DOHH2 (cell line): Measurements from ENCODE around the gene KRTAP10-6.
"Not testable (repeated sequence)": the region's sequence is repeated elsewhere in the genome, so short reads cannot be mapped to it uniquely, and the experiment has no call there.

ENCODE experiments used
- H3F3A ChIP-seq: fragments of 200-600 bp; sonication (generic), shearing (Covaris generic); 2 replicates; pipeline ENCODE4 v1.6.0; 2016; ENCODE audit warnings: antibody characterized with exemption, mild to moderate bottlenecking; ENCODE audit not compliant: control insufficient read depth, insufficient read depth
- H3K27ac ChIP-seq: fragments of 200-600 bp; sonication (generic); 2 replicates; pipeline ENCODE4 v1.5.1; 2014; ENCODE audit warnings: low read depth, mild to moderate bottlenecking, low read length, moderate library complexity
- H3K27me3 ChIP-seq: fragments of 200-600 bp; sonication (generic); 2 replicates; pipeline ENCODE4 v1.6.1; 2014; ENCODE audit warnings: mild to moderate bottlenecking, low read length, mixed read lengths; ENCODE audit not compliant: control insufficient read depth
- H3K36me3 ChIP-seq: fragments of 200-600 bp; sonication (generic); 2 replicates; pipeline ENCODE4 v1.6.1; 2014; ENCODE audit warnings: mild to moderate bottlenecking, low read length, moderate library complexity, mixed read lengths; ENCODE audit not compliant: control insufficient read depth
- H3K4me1 ChIP-seq: fragments of 200-600 bp; sonication (generic); 2 replicates; pipeline ENCODE4 v1.6.1; 2014; ENCODE audit warnings: mild to moderate bottlenecking, low read length, mixed read lengths; ENCODE audit not compliant: control insufficient read depth
- H3K4me2 ChIP-seq: fragments of 200-600 bp; sonication (generic); 2 replicates; pipeline ENCODE4 v1.6.0; 2014; ENCODE audit warnings: mild to moderate bottlenecking, low read length, moderate library complexity
- H3K4me3 ChIP-seq: fragments of 200-600 bp; sonication (generic); 2 replicates; pipeline ENCODE4 v1.5.1; 2014; ENCODE audit warnings: mild to moderate bottlenecking, low read length, mixed read lengths
- H3K79me2 ChIP-seq: fragments of 200-600 bp; sonication (generic); 2 replicates; pipeline ENCODE4 v1.6.1; 2014; ENCODE audit warnings: mild to moderate bottlenecking, low read length, mixed read lengths; ENCODE audit not compliant: control insufficient read depth
- H3K9me2 ChIP-seq: fragments of 200-600 bp; sonication (generic); replicated peaks from 2 replicates; pipeline ENCODE4 v1.6.1; 2014; ENCODE audit warnings: mild to moderate bottlenecking, low read length, mixed read lengths; ENCODE audit not compliant: control insufficient read depth
- H3K9me3 ChIP-seq: fragments of 200-600 bp; sonication (generic); 2 replicates; pipeline ENCODE4 v1.6.1; 2014; ENCODE audit warnings: antibody characterized with exemption, low read length, mixed read lengths; ENCODE audit not compliant: control insufficient read depth, insufficient read depth
- H4K20me1 ChIP-seq: fragments of 200-600 bp; sonication (generic); 2 replicates; pipeline ENCODE4 v1.6.0; 2014; ENCODE audit warnings: low read depth, mild to moderate bottlenecking, antibody characterized with exemption, low read length, moderate library complexity; ENCODE audit not compliant: control insufficient read depth, insufficient read depth
- EZH2phosphoT487 ChIP-seq: fragments of 200-600 bp; sonication (generic); IDR thresholded peaks from 2 replicates; pipeline ENCODE4 v1.6.1; 2017; ENCODE audit warnings: borderline replicate concordance, mild to moderate bottlenecking, antibody characterized with exemption, low read length, moderate library complexity, mixed read lengths
- TF ChIP-seq, protein P1 (sequence below): fragments of 200-600 bp; sonication (generic); IDR thresholded peaks from one replicate; pipeline ENCODE4 v1.5.1; 2014; ENCODE audit warnings: antibody characterized with exemption, mild to moderate bottlenecking, low read depth, low read length; ENCODE audit not compliant: poor library complexity, severe bottlenecking

Gene KRTAP10-6

GRCh38 chr21:44630440-44630839 is 38.1 kb upstream of the KRTAP10-6 start:
- TF ChIP-seq EZH2phosphoT487 = no peak
- TF ChIP-seq, protein P1, sequence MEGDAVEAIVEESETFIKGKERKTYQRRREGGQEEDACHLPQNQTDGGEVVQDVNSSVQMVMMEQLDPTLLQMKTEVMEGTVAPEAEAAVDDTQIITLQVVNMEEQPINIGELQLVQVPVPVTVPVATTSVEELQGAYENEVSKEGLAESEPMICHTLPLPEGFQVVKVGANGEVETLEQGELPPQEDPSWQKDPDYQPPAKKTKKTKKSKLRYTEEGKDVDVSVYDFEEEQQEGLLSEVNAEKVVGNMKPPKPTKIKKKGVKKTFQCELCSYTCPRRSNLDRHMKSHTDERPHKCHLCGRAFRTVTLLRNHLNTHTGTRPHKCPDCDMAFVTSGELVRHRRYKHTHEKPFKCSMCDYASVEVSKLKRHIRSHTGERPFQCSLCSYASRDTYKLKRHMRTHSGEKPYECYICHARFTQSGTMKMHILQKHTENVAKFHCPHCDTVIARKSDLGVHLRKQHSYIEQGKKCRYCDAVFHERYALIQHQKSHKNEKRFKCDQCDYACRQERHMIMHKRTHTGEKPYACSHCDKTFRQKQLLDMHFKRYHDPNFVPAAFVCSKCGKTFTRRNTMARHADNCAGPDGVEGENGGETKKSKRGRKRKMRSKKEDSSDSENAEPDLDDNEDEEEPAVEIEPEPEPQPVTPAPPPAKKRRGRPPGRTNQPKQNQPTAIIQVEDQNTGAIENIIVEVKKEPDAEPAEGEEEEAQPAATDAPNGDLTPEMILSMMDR = no peak
- Histone ChIP-seq H3K79me2 (no peaks in the 10 kb centered on the region), H3K4me2 (peak overlapping the region; percentile 34), H3K9me2 (no peaks in the 10 kb centered on the region), H3F3A (no peaks in the 10 kb centered on the region), H3K4me1 (peaks cover 12% of the 10 kb centered on the region), H3K4me3 (peak overlapping the region; percentile 20; the same call in 1 of the 2 replicates), H4K20me1 (no peaks in the 10 kb centered on the region), H3K27ac (no peak overlapping the region), H3K36me3 (no peaks in the 10 kb centered on the region), H3K9me3 (peaks cover 41% of the 10 kb centered on the region), H3K27me3 (no peaks in the 10 kb centered on the region)

DNA sequence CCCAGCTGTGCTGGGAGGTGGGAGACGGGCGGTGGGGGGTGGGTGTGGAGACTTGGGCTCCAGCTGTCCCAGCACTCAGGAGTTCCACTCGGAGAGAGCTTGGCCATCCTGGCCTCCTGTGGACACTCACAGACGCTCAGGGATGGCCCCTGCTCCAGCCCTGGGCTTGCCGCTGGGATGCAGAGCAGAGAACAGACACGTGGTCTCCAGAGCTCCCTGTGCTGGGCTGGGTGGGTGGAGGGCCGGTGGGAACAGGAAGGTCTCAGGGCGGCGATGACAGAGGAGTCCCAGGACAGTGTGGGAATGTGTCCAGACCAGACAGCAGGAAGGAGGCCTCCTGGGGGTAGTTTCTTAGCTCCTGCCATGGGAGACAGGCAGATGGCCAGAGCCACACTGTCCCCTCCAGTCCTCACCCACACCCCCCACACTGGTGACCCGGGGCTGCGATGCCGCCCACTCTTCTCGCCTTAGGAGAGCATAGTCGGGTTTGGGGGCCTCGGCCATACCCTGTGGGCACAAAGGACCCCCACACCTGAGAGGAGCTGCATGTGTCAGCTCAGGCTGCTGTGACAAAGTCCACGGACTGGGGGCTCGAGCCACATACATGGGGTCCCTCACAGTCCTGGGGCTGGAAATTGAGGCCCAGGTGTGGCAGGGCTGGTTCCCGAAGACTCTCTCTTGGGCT is 36.5 kb upstream of the KRTAP10-6 start:
- Histone ChIP-seq H3K36me3 (no peaks in the 10 kb centered on the region), H3F3A (no peaks in the 10 kb centered on the region), H4K20me1 (no peaks in the 10 kb centered on the region), H3K4me2 (no peak overlapping the region), H3K4me3 (no peak overlapping the region), H3K27ac (no peak overlapping the region), H3K9me2 (no peaks in the 10 kb centered on the region), H3K27me3 (no peaks in the 10 kb centered on the region), H3K9me3 (peaks cover 49% of the 10 kb centered on the region), H3K4me1 (peaks cover 12% of the 10 kb centered on the region), H3K79me2 (no peaks in the 10 kb centered on the region)
- no peak for TF ChIP-seq EZH2phosphoT487
- TF ChIP-seq, protein P1 = no peak

GRCh38 chr21:44627831-44628233 is 35.5 kb upstream of the KRTAP10-6 start:
- peaks cover 53% of the 10 kb centered on the region for H3K9me3 ChIP-seq
- H3K9me2 ChIP-seq, H3K4me2 ChIP-seq, H3F3A ChIP-seq, H3K79me2 ChIP-seq, H3K36me3 ChIP-seq, H4K20me1 ChIP-seq, H3K27ac ChIP-seq, H3K27me3 ChIP-seq, H3K4me3 ChIP-seq: not testable (repeated sequence)
- peaks cover 12% of the 10 kb centered on the region for H3K4me1 ChIP-seq

DNA sequence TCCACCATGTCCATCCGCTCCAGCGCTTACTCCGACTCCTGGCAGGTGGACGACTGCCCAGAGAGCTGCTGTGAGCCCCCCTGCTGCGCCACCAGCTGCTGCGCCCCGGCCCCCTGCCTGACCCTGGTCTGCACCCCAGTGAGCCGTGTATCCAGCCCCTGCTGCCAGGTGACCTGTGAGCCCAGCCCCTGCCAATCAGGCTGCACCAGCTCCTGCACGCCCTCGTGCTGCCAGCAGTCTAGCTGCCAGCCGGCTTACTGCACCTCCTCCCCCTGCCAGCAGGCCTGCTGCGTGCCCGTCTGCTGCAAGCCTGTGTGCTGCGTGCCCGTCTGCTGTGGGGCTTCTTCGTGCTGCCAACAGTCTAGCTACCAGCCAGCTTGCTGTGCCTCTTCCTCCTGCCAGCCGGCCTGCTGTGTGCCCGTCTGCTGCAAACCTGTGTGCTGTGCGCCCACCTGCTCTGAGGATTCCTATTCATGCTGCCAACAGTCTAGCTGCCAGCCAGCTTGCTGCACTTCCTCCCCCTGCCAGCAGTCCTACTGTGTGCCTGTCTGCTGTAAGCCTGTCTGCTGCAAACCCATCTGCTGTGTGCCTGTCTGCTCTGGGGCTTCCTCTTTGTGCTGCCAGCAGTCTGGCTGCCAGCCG is 35.0 kb upstream of the KRTAP10-6 start:
- Histone ChIP-seq H3K9me3 (peaks cover 52% of the 10 kb centered on the region), H3K4me1 (peaks cover 12% of the 10 kb centered on the region)
- not testable (repeated sequence) for H3K27ac ChIP-seq, H3F3A ChIP-seq, H3K9me2 ChIP-seq, H3K4me3 ChIP-seq, H3K27me3 ChIP-seq, H3K36me3 ChIP-seq, H4K20me1 ChIP-seq, H3K4me2 ChIP-seq, H3K79me2 ChIP-seq
